Fibroblast of skin of right biceps (primary cell): Measurements from ENCODE around the gene PFN4.
A peak's percentile ranks its signal among the peaks of the same experiment; 100 is the strongest.
"Not testable (repeated sequence)": the region's sequence is repeated elsewhere in the genome, so short reads cannot be mapped to it uniquely, and the experiment has no call there.

ENCODE experiments used
- DNase-seq: peaks from one replicate; pipeline ENCODE4 v3.0.0-alpha.2; 2013

The PFN4 gene, protein sequence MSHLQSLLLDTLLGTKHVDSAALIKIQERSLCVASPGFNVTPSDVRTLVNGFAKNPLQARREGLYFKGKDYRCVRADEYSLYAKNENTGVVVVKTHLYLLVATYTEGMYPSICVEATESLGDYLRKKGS

DNA sequence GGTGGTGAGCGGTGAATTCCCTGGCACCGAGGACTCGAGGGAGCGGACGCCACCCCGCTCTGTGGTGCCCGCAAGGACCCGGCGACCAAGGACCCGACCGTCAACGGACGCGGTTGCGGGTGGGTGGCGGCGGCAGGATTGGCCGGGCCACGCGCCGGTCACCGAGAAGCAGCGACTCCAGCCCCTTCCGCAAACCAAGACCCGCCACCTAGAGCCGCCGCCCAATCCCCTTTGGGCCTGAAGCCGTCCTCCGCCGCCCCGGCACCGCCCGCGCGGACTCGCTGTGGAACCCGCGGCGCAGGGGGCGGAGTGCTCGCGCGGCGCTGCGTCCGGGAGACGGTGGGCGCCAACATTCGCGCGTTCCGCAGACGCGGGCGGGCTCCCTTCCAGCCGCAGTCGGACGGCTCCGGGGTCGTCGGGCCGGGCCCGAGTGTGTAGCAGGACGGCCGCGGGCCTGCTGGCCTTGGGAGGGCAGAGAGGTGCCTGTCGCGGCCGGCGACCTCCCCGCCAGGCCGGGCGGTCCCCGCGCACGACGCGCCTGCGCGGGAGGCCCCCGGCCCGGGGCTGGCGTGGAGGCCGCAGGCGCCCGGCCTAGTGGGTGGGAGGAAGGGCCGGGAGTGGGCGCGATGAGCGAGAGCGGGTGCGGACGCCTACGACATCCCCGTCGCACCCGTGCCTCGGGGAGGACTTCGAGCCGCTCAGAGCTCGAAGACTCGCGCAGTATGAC lies at the start of gene PFN4, which contains the start of gene FAM228B:
TSS of gene PFN4 (minus strand) at position 140 of the 727 bp plus-strand sequence. CDS start 799 bp downstream, outside the sequence.
TSS of gene FAM228B (plus strand) at position 275 of the 727 bp plus-strand sequence. CDS start 893 bp downstream, outside the sequence.
- DNase-seq: peak; percentile 85

GRCh38 chr2:24169023-24169422 lies 45.9 kb upstream of the PFN4 start:
- DNase-seq: no peak

GRCh38 chr2:24164416-24164973 lies 41.4 kb upstream of the PFN4 start:
- DNase-seq: peak; percentile 20

- DNase-seq: no peak
These were observed 40.5 kb upstream of the PFN4 start for GRCh38 chr2:24163601-24164000.

DNA sequence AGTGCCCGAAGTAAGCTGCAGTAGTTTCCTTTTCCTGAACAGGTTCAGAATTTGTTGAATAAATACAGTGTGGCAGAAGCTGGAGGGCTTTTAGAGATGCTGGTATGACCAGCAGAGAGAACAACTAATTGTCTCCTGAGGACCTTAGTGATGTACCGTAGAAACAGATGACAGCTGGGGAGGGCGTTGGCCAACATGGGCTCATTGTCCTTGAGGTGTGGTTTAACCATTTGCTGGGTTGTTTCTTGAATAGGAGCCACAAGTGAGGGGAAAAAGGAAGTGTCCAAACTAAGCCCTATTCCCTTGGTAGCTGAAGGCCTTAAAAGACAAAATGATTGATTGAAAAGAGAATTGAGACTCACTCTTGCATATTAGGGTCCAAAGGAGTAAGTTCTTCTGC lies 40.1 kb upstream of the PFN4 start:
- DNase-seq: no peak

- DNase-seq: no peak
These were observed 39.4 kb upstream of the PFN4 start for GRCh38 chr2:24162494-24162893.

- DNase-seq: no peak
These were observed 37.6 kb upstream of the PFN4 start for GRCh38 chr2:24160761-24161160.

DNA sequence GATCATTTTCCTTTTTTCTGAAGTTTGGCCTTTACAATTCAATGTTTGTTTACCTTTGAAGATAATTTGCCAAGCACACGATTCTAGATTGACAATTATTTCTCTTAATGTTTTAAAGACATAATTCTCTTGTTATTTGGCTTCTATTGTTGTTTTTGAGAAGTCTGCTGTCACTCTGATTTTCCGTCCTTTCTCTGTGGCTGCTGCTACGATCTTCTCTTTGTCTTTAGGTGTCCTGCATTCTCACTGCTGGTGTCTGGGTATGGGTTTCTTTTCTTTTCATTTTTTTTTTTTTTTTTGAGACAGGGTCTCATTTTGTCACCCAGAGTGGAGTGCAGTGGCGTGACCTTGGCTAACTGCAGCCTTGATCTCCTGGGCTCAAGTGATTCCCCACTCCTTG lies 36.6 kb upstream of the PFN4 start:
- DNase-seq: no peak

DNA sequence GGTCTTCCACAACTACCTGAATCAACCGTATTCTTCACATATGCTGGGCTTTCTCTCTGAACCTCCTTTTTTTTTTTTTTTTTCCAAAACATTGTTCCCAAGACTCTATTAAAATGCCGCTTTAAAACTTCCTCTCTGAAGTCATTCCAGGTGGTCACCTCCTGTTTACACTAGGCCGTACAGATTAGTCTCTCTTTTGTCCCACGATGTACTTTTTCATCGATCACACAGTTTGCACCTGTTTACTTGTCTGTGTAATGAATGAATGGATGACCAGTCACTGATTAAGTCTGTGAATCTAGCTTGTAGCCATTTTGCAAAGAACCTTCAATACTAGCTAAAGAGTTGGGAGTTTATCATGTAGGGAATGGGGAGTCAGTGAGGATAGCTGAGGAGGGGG lies 35.0 kb upstream of the PFN4 start:
- DNase-seq: no peak

- DNase-seq: no peak
These were observed 30.3 kb upstream of the PFN4 start for GRCh38 chr2:24153478-24153877.

- no peak for DNase-seq
These were observed 29.5 kb upstream of the PFN4 start for GRCh38 chr2:24152413-24153197.

DNA sequence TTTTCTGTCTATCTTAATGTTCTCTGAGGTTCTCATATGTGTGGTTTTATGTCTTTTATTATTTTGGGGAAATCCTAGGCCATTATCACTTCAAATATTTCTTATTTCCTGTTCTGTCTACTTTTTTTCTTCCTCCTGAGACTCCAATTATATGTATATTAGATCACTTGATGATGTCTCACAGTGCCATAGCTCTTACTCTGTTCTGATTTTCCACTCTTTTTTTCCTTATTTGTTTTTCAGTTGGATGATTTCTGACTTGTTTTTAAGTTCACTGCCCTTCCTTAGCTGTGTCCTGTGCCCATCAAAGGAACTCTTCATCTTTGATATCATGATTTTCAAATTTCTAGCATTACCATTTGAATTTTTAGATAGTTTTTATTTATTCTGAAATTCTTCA lies 24.2 kb upstream of the PFN4 start:
- no peak for DNase-seq

- not testable (repeated sequence) for DNase-seq
These were observed 17.2 kb upstream of the PFN4 start for GRCh38 chr2:24140305-24140704.

GRCh38 chr2:24132543-24132942 lies 9.4 kb upstream of the PFN4 start:
- DNase-seq: no peak

DNA sequence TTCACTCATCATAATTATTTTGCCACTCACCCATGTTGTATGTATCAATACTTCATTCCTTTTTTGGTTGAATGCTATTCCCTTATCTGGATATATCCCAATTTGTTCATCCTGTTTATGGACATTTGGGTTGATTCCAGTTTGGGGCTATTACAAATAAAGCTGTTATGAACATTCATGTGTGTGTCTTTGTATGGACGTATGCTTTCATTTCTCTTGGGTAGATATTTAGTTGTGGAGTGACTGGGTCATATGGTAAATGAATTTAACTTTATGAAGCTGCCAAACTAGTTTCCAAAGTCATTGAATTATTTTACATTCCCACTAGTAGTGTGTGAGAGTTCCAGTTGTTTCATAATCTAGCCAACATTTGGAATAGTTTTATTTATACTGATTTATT lies 2.8 kb upstream of the PFN4 start:
- no peak for DNase-seq

- DNase-seq: peak; percentile 53
These were observed 917 bp upstream of the PFN4 start for GRCh38 chr2:24123922-24124580.

GRCh38 chr2:24122366-24123194 lies 554 bp downstream of the PFN4 start:
- no peak for DNase-seq

DNA sequence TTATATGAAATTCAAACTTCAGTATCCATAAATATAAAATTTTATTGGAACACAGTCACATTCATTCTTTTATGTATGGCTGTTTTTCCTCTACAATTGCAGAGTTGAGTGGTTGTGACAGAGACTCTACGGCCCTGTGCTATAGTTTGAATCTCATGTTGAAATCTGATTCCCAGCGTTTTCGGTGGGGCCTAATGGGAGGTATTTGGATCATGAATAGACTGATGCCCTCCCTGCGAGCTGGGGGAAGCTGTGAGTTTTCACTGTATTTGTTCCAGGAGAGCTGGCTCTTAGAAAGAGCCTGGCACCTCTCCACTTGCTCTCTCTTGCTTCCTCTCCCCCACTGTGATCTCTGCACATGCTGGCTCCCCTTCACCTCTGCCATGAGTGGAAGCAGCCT lies 1.7 kb downstream of the PFN4 start:
- DNase-seq: no peak

GRCh38 chr2:24121066-24121465 lies 2.1 kb downstream of the PFN4 start:
- DNase-seq: no peak

- DNase-seq: no peak
These were observed 5.2 kb downstream of the PFN4 start for GRCh38 chr2:24117902-24118301.

- DNase-seq: peak; percentile 68
These were observed 8.1 kb downstream of the PFN4 start for GRCh38 chr2:24115057-24115456.

DNA sequence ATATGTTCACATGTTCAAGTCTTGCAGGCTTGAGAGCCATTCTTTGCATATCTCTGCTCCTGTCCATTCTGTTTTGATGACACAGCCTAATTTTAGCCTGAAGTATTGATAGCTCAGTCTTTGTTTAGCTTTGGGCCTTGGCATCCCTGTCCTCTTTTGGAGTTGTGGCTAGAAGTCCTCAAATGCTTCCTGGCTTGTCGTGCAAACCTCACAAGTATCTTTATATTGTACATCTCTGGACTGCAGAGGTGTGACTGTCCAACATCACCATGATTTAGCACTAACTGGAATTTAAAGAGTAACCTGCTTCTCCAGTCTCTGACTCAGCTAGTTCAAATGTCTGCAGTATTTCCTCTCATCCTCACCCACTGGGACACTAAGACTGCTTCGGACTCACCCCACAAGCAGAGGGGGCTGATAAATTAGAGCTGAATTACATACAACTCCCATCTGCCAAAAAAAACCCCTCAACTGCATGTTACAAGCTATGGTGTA lies 11.7 kb downstream of the PFN4 start:
- DNase-seq: peak; percentile 76
